NCI-H2171 treated with DMSO at 0.1 percent for 48 hours (cell line): ENCODE measurements around the gene NSFL1C.
"Not testable (repeated sequence)": the region's sequence is repeated elsewhere in the genome, so short reads cannot be mapped to it uniquely, and the experiment has no call there.

Experiments used
- DNase-seq: peaks from one replicate; lab custom pipeline; 2025; lab: John Stamatoyannopoulos, UW

NSFL1C gene

DNA sequence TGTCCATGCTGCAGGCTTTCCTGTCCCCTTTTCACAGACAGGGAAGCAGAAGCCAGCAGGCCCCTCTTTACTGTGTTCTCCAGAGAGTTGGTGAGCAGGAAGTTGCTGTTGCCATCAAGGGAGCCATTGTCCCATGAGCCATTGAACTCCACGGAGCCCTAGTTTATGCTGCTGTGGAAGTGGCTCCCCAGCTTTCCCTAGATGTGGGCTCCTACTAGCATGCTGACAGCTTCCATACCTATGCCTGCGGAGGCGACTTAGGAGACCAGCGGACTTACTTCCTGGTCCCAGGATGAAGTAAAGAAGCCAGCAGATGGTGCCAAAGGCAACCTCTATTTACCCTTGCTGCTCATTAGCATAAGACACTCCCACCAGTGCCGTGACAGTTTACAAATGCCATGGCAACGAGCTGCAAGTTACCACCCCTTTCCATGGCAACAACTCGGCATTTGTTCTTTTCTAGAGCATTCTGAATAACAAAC, 43.0 kb downstream of the NSFL1C start:
- DNase-seq = peak; percentile 60

DNA sequence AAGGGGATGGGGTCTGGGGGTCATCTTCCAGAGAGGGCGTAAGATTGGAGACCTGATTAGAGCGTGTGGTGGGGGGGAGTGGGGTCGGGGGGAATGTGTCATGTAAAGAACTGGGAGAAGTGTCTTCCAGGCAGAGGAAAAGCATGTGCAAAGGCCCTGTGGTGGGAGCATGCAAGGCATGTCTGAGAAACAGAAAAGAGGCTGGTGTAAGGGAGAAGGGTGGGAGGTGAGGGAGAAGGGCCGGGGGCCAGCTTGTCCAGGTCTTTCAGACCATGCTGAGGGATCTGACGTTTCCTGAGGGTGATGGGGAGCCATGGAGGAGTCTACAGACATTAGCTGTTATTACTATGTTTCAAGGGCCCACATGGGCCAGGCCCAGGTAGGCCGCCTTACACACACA, 43.4 kb downstream of the NSFL1C start:
- DNase-seq = no peak

- no peak for DNase-seq
These were observed 43.9 kb downstream of the NSFL1C start for GRCh38 chr20:1422753-1423152.

DNA sequence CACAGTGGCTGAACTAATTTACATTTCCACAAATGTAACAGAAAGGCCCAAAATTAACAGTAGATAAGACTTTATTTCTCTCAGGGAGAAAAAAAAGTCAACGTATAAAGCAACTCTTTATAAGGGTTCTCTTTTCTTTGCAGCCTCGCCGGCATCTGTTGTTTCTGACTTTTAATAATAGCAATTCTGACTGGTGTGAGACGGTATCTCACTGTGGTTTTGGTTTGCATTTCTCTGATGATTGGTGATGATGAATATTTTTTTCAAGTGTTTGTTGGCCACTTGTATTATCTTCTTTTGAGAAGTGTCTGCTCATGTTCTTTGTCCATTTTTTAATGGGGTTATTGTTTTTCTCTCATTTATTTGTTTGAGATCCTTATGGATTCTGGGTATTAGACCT, 46.6 kb downstream of the NSFL1C start:
- DNase-seq = no peak

- DNase-seq = no peak
These were observed 48.3 kb downstream of the NSFL1C start for GRCh38 chr20:1418350-1418749.

DNA sequence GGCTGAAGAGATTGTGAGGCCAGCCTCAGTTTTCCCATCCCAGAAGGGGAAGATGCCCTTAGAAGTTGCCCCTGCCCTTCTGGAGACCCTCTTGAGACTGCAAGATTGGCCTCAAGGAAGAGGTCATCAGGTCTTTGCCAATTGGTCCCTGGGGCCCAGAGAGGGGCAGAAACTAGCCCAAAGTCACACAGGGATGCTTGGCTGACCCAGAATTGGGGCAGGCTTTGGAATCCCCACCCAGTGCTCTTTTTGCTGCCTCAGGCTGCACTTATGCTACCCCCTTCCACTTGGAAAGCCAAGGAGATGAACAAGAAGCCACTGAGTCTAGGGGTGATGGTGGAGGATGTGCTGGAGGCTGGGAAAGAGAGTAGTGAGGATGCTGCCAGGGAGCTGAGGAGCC, 48.9 kb downstream of the NSFL1C start:
- DNase-seq = no peak

- no peak for DNase-seq
These were observed 49.4 kb downstream of the NSFL1C start for GRCh38 chr20:1417273-1417672.

DNA sequence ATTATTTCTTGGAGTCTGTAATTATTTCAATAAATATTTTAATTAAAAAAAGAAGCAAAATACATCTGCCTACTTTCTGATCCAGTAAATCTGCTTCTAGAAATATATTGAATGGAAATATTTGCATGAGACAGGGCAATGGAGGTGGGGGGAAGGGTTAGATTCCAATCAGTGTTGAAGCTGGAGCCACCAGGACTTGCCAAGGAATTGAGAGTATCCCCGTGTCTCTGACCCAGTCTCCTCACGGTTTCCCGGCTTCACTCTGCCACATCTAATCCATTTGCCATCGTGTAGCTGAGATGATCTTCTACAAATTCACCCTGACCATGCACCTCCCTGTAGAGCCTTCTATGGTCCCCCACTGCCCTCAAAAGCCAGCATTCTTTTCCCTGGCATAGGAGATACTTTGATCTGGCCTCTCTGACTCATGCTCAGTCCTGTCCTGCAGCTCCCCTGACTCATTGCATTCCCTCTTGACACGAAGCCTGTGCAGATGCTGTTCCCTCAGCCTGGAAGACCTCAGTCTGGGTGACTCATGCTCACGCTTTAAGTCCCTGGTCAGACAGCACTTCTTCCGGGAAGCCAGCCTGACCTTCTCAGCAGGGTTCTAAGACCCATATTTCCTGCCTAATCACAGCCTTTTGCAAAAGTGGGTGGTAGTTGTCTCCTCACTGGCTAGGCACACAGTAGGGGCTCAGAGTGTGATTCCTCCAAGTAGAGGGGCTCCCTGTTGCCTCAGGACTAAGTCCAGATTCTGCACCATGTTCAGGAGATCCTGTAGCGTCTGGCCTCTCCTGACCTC, 50.8 kb downstream of the NSFL1C start:
- DNase-seq = no peak

DNA sequence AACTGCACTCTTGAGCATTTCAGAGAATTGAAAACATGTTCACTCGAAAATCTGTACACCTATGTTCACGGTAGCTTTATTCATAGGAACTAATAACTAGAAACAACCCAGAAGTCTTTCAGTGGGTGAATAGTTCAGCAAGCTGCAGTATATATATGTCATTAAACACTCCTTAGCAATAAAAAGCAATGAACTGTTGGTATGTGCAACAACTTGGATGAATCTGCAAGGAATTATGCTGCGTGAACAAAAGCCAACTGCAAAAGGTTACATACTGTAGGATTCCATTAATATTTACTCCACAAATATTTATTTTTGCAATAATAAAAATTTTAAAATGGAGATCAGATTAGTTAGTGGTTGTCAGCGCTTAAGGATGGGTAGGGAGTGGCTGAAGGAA, 51.7 kb downstream of the NSFL1C start:
- no peak for DNase-seq

GRCh38 chr20:1405801-1406200, 60.8 kb downstream of the NSFL1C start:
- DNase-seq = no peak

DNA sequence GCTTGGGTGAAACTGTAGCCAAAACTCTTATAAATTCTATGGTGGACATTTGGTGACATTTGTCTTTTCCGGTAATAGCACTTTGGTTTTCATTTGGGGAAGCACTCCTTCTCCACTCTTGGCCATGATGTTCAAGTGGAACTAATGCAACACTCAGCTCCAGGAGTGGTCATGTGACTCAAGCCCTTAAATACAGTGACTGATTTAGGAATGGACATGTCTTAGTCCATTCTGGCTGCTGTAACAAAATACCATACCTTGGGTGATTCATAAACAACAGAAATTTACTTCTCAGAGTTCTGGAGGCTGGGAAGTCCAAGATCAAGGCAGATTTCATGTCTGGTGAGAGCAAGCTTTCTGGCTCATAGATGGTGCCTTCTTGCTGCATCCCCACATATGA, 63.0 kb downstream of the NSFL1C start:
- no peak for DNase-seq

DNA sequence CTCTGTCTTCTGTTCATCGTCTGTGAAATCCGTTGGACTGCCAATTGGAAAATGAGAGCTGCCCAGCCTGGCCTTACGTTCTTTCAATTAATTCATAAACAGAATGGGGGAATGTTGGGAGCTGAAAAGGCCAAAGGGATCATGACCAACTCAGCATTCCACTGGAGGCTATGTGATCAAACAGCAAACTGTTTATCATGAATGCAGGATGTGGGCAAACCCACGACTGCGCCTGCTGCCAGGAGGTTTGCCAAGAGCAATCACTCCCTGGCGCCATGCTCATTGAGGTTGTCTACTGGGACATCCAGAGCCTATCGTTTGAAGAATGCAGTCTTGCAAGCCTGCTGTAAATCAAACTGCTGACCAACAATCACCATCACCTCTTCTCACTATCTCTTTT, 64.5 kb downstream of the NSFL1C start:
- DNase-seq = no peak

DNA sequence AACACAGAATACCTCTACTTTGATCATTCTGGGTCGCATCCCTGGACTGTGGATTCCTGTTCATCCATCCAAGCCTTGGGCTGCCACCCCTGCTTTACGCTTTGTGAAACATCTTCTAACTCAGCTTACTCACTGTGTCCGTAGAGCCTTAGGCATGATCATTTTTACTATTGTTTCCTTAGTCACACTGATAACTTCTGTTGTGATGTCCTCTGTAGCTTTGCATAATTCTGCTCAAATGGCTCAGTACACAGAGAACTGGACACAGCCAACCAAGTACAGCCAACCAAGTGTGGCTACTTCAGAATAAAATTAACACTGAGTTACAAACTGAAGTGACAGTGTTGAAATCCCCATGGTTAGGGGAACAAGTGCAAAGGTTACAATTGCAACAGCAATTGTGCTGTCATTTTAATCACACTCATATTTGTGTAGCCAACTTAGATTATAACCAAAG, 65.2 kb downstream of the NSFL1C start:
- no peak for DNase-seq

- not testable (repeated sequence) for DNase-seq
These were observed 66.8 kb downstream of the NSFL1C start for GRCh38 chr20:1399678-1400366.

DNA sequence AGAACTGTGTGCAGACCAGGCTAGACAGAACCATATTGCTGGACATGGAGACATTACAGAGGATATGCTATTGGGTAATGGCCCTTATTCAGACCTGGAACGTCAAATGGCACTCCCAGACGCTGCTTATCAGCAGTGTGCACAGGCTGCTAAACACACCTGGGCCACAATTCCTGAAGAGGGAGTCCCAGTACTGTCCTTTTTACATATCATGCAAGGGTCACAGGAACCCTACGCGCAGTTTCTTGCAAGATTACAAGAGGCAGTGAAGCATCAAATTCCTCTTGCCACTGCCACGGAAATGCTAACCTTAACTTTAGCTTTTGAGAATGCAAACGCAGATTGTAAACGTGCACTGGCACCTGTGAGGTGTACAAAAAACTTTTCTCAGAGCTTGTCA, 68.5 kb downstream of the NSFL1C start:
- DNase-seq = not testable (repeated sequence)

- DNase-seq = no peak
These were observed 68.9 kb downstream of the NSFL1C start for GRCh38 chr20:1397710-1398109.

DNA sequence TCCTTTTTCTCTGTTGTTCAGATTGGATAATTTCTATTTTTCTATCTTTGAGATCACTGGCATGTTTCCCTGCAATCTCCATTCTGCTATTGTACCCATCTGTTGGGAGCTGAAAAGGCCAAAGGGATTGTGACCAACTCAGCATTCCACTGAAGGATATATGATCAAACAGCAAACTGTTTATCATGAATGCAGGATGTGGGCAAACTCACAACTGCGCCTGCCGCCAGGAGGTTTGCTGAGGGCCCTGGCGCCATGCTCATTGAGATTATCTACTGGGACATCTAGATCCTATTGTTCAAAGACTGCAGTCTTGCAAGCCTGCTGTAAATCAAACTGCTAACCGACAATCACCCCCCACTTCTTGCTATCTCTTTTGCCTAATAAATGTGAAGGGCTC, 69.9 kb downstream of the NSFL1C start:
- DNase-seq = no peak

DNA sequence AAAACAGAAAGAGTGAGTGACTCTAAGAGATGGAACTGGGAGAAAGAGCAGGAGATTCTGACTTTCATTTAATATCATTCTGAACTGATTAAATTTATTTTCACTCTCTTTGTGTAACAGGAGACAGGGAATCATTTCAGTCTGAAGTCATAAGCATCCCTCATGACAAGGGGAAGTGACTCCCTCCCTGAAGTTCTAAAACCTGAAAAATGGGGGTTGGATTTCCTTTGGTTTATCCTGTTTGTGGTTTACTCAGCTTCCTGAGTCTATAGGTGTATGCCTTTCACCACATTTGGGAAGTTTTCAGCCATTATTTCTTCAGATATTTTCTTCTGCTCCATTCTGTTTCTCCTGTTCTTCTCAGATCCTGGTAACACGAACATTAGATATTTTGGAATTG, 70.4 kb downstream of the NSFL1C start:
- no peak for DNase-seq

GRCh38 chr20:1394686-1395085, 72.0 kb downstream of the NSFL1C start:
- DNase-seq = no peak

- DNase-seq = no peak
These were observed 73.2 kb downstream of the NSFL1C start for GRCh38 chr20:1393507-1393882.

DNA sequence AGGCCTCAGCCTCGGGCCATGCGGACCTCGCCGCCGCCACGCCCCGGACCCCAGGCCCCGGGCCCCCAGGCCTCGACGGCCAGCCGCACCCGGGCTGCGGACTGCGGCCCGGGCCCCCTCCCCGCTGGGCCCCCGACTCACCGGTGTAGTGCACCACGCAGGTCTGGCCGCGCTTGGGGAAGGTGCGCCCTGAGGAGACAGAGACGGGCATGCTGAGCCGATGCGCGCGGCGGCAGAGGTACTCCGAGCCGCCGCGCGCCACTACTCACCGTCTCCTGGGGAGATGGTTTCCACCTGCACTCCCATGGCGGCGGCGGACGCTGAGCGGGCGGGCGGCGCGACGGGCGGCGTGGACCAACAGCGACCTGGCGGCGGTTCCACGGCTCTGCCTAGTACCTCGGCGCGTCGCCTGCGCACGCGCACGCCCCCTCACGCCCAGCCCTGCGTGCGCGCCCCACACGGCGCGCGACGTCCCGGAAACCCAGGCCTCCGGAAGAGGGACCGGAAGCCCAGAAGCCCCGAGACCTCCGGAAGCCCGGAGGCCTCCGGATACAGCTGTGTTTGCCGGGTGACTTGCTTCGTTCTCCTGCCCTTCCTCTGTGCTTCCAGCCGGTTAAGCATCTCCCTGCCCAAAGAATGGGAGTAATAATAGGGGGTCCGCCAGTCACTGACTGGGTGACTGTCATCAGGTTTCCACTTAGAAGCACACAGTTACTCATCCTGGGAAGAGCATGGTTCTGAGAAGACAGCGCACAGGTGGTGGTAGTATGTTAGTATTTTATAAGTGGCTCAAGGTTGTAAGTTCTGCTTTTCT, 73.7 kb downstream of the NSFL1C start, which contains the start of gene FKBP1A:
Gene FKBP1A, minus strand, starts transcription at position 362 of the 814 bp plus-strand sequence. Its CDS starts 56 bp downstream, at position 306.
- peak; percentile 96 for DNase-seq

DNA sequence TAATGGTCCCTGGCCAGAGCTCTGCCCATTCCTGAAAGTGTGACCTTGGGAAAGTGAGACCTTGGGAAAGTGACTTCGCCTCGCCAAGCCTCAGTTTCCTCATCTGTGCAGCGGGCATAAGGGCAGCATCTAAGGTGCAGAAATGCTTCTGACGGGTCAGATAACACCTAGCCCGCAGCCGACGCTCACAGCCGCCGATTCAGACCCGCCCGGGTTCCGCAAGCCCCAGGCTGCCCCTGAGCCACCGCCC, 74.3 kb downstream of the NSFL1C start:
- DNase-seq = no peak
